Measurements from ENCODE around the gene EPB41L4A.

DNA sequence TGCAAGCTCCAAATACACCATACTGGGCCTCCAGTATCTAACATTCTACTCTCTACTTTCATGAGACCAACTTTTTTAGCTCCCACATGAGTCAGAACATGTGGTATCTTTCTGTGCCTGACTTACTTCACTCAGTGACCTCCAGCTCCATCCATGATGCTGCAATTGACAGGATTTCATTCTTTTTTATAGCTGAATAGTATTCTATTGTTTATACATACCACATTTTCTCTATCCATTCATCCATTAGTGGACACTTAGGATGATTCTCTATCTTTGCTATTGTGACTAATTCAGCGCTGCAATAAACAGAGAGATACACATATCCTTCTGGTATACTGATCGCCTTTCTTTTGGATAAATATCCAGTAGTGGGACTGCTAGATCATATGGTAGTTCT is 68.5 kb downstream of the EPB41L4A start:
- TF ChIP-seq CTCF (IDR thresholded peaks at IDR 0.05), result no peak
- TF ChIP-seq POLR2A (IDR thresholded peaks at IDR 0.05), result no peak

Data from breast epithelium (tissue), 3 donors.